ENCODE measurements around the gene DNAI2.

- TF ChIP-seq CTCF (IDR thresholded peaks at IDR 0.05) (no peak), MYC (IDR thresholded peaks at IDR 0.05; ENCODE audit: borderline replicate concordance, low read length) (no peak), HOXA7 (CRISPR knock-in tag; IDR thresholded peaks at IDR 0.05) (no peak), CHD4 (IDR thresholded peaks at IDR 0.05; ENCODE audit: borderline replicate concordance) (no peak), CHD2 (IDR thresholded peaks at IDR 0.05; ENCODE audit: low read length, partially characterized antibody) (no peak), MAFK (IDR thresholded peaks at IDR 0.05; ENCODE audit: partially characterized antibody) (no peak), USF2 (IDR thresholded peaks at IDR 0.05) (no peak), RFX5 (IDR thresholded peaks at IDR 0.05) (no peak), RAD21 (conservative IDR thresholded peaks at IDR 0.05 in 1 of 2, IDR thresholded peaks at IDR 0.05 in 1 of 2) (no peak)
These were observed 48.9 kb upstream of the DNAI2 start for GRCh38 chr17:74224959-74225725.
